ENCODE results near the gene SLC66A3.
"Not testable (repeated sequence)": the region's sequence is repeated elsewhere in the genome, so short reads cannot be mapped to it uniquely, and the experiment has no call there.

SLC66A3 gene

DNA sequence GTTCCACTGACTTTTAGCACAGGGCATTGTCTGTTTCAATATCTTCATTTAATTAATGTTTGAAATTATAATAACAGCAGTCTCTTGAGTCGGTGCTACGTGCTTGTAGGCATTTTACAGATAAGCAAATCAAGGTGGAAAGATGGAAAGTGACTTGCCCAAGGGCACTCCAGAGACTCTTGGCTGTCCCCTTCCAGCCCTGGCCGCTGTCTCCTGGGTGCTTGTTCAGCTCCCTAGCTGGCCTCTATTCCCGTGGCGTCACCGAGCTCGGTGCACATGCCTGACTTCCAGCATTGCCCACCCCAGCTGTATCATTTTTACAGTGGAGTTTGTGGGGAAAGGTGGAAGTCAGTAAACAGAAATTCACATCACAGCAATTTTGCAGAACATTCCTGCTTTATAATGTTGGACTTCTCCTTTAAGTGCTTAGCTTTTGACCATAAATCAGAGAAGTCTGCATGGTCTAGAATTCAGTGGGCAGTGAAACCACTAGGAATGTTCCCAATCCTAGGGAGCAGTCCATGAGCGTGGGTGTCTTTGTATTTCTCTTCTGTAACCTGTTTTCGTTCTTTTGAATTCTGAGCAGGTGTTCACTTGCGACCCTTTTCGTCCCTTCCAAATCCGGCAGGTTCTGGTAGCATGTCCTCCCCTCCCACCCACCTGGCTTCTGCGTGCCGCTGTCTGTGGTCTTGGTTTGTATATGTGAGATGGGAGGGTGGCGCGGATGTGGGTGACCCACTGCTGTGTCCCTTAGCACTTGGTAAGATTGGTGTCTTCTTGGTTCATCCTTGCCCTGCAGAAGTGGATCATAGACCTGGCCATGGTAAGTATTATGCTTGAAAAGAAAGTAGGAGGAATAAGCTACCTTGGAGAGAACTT is 8.4 kb downstream of the SLC66A3 start:
- DNase-seq (ENCODE audit: low read depth) = peak; percentile 86

DNA sequence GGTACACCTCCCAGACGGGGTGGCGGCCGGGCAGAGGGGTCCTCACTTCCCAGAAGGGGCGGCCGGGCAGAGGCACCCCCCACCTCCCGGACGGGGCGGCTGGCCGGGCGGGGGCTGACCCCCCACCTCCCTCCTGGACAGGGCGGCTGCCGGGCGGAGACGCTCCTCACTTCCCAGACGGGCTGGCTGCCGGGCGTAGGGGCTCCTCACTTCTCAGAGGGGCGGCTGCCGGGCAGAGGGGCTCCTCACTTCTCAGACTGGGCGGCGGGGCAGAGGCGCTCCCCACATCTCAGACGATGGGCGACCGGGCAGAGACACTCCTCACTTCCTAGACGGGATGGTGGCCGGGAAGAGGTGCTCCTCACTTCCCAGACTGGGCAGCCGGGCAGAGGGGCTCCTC is 9.8 kb downstream of the SLC66A3 start:
- not testable (repeated sequence) for DNase-seq (ENCODE audit: low read depth)

DNA sequence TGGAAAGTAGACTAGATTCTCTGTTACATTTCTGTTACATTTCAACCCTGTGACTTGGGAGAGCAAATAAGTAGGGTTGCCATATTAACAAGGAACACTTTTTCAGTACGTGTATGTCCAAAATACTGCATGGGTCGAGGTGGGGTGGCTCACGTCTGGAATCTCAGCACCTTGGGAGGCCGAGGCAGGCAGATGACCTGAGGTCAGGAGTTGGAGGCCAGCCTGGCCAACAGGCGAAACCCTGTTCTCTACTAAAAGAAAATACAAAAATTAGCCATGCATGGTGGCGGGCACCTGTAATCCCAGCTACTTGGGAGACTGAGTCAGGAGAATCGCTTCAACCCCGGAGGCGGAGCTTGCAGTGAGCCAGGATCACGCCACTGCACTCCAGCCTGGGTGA is 11.2 kb downstream of the SLC66A3 start:
- DNase-seq (ENCODE audit: low read depth) = no peak

DNA sequence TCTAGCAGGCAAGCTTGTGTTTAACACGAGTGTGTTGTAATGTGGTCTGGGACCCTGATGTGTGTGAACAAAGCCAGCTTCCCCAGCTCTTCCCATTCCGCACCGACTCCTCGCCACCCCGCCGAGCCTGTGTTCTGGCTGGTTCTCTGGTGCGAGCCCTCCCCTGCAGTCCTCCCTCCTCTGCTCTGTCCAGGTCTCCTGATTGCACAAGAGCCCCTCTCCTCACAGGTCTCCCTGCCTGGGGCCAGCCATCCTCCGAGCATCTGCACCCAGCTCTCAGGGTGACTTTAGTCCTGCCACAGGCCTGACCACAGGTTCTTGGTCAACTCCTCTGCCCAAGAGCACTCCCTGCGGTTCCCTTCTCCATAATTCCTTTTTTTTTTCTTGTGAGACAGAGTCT is 13.2 kb downstream of the SLC66A3 start:
- DNase-seq (ENCODE audit: low read depth) = peak; percentile 3

DNA sequence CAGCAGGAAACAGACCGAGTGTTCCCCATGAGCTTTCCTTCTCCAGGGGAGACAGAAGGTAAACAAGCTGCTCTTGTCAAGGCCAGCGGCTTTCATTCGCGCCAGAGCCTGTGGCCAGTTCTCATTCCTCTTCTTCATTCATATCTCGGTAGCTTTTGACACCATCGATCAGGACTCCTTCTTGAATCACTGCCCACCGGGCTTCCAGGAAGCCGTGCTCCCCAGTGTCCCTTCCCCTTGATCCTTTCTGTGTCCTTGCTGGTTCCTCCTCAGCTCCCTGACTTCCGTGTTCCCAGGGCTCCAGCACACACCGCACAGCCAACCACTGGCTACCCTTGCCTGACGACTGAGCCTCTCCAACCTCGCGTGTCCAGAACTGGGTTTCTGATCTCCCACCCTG is 14.1 kb downstream of the SLC66A3 start:
- DNase-seq (ENCODE audit: low read depth) = peak; percentile 26

DNA sequence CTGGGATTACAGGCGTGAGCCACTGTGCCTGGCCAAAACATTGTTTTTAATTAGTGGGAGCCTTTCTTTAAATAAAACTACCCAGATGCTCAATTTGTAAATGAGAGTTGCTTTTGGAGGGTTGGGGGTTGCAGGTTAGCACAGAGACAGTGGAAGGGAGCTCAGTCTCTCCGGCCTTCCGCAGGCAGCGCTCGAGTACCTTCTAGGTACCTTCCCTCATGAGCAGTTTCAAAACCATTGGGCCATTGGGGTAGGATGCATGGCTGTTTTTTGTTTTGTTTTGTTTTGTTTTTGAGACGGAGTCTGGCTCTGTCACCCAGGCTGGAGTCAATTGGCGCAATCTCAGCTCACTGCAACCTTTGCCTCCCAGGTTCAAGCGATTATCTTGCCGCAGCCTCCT is 19.0 kb downstream of the SLC66A3 start:
- DNase-seq (ENCODE audit: low read depth) = no peak

DNA sequence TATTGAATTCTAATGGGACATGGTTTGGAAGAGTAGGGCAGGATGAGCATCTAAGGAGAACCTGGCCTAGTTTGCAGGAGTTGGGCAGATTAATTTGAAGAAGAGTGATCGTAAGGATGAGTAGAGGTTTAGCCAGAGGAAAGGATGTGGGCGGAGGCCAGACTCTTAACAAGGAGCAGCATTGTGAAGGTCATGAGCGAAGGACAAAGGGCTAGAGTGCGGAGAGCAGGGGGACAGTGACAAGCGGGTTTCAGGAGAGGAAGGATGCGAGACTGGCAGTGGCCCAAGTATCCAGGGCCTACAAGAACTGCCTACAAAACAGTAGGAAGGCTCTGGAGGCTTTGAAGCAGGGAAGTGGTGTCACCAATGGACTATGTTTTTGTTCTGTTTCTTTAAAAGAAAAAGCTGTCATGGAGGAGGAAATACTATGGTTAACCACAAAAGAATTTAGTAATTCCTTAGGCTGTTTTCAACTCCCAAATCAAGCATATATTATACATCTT is 20.1 kb downstream of the SLC66A3 start:
- DNase-seq (ENCODE audit: low read depth) = peak; percentile 63

DNA sequence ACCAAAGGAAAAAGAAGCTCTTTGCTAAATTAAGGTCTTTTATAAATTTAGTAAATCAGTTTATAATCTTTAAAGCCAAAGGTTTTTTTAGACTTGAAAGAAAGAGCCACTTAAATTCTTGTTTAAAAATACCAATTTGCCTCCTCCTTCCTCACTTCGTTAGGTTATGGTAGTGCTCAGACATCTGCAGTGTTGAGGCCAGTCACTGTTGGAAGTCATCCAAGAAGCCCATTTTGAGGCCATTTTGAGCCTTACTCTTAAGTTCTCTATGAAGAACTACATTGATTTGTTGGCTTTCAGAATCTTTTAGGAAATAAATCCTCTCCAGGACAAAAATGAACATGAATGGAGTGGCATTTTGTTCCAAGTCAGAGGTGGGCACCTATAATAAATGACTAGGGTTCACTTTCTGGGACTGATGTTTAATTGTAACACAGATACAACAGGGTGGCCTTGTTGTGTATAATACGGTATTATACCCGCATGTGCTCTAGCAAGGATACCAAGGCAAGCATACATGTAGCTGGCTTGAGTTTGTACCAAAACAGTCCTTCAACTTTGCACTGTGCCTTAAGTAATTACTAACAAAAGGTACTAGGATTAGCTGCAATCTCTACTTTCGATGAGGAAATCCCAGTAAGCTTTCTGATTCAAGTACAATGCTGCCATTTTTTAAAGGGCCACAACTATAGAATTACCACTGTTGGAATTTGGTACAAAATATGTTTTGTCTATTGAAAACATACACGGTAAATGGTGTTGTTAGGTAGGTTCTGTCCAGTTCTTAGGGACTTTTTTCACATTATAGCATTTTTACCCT is 22.8 kb downstream of the SLC66A3 start:
- peak; percentile 36 for DNase-seq (ENCODE audit: low read depth)

DNA sequence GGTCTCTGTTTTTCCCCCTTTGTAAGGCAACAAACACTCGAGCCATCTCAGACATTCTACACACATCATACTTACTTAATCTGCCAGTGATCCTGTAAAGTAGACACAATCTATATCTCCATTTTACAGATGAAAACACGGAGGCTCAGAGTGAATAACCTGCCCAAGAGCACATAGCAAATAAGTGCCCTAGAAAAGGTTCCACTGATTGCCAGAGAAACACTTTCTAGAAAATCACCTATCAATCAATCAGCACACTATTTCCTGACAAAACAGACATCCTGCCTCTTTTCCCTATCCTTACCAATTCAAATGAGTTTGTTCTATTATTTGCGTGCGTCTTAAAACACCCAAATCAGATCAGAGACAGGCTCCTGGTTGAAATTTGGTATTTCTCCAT is 23.9 kb downstream of the SLC66A3 start:
- no peak for DNase-seq (ENCODE audit: low read depth)

DNA sequence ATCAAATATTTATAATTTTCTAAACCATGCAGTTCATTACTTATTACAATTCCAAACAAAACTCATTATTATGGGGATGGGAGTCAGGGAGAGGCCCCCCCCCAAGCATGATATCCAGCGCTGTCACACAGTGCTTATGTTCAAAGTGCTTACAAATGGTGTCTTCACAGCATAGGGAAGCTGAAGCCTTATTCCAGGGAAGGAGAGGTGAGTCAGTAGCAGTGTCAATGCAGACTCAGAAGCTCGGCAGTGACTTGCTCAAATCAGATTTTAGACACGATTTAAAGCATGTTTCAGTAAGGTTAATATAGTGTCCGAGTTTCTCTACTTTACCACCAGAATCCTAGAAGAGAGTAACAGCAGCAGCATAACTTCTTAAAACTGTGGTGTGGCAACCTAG is 24.6 kb downstream of the SLC66A3 start:
- no peak for DNase-seq (ENCODE audit: low read depth)

DNA sequence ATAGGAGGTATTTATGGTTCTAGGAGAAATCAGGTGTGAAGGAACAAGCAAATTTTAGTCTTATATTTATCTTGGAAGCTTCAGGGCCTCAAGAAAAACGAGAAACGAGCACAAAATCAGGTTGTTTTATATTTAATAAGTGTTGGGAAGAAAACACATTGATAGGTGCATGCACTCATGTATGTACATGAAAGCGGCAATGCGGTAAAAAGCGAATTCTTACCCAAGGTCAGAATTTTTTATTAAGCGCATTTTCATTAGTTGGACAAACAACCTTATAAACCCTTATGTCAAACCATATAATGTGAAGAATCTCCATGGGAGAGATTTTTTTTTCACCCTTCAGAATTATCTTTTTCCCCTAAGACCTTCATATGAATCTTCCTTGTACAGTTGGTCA is 25.4 kb downstream of the SLC66A3 start:
- no peak for DNase-seq (ENCODE audit: low read depth)

DNA sequence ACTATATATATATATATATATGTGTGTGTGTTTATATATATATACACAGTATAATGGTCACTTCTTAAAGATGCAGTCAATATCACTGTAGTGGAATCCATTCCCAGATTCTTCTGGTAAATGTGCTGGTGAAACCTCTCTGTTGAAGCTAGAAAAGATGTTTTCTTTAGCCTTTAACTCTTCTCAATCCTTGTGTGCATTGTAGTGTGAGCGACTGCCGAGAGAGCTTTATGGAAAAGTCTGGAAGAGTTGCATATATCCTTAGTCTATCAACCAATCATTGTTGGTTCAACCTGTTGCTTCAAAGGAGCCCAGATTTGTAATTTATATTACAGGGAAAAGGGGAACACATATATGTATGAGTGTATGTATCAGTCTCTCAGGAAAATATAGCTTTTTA is 27.7 kb downstream of the SLC66A3 start:
- DNase-seq (ENCODE audit: low read depth) = no peak

DNA sequence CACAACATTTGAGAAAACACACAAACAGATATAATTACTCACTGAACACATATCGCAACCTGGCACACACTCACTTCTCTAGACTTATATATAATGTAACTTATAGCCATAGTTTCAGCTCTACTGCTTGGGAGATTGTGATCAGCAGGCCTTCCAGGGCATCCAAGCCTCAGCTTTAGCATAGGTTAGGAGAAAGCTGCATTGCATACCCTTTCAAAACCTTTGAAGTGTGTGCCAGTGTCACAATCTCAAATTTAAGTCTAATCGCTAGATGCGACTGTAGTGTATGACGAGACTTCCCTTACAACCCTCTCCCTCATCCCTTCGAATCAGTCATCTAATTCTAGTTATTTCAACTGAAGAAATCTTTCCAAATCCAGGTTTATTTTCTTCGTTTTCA is 30.9 kb downstream of the SLC66A3 start:
- no peak for DNase-seq (ENCODE audit: low read depth)

DNA sequence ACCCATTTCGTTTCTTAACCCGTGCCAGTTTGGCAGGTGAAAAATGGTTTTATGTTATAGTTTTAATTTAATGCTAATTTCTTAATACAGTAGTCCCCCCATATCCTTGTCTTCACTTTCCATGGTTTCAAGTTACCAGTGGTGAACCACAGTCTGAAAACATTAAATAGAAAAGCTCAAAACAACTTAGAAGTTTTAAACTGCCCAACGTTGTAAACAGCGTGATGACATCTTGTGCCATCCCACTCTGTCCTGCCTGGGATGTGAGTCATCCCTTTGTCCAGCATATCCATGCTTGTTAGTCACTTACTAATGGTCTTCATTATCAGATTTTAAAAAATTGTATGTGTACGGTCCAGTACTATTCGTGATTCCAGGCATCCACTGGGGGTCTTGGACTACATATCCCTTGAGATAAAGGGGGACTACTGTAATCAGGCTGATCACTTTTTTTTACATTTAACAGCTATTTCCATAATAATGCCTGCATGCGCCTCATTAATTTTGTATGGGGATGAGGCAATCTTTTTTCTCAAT is 31.9 kb downstream of the SLC66A3 start:
- DNase-seq (ENCODE audit: low read depth) = peak; percentile 84

DNA sequence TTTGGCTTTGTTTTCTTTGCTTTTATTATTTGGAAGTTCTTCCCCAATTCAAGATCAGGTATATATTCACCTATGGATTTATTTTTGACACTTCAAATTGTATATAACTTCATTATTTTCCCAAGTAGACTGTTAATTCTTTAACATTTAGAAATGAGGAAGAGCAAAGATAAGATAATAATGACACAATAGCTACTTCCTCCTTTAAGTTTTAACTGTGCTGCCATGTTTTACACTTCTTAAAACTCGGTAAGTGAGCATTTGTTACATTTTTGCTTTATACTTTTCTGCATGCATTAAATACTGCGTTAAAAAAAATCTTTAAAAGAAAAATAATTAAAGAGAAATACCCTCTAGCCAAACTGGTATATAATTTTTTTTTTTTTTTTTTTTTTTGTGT is 32.5 kb downstream of the SLC66A3 start:
- no peak for DNase-seq (ENCODE audit: low read depth)

DNA sequence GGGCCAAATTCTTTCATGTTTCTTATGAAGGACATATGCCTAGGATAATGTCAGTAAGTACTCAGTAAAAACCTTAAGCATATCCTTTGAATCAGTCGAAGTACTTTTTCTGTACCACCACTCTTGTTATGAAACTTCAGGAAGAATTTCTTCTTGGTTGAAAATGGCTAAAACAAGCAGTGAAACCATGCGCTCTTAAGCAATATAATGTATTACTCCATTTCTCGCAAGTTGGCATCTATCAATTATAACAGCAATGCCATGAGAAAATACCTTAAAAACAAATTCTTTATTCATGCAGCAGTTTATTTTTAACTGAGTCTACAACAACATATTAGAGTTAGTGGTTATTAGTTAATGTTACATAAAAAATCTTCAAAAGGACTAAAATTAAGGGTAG is 41.0 kb downstream of the SLC66A3 start:
- no peak for DNase-seq (ENCODE audit: low read depth)

DNA sequence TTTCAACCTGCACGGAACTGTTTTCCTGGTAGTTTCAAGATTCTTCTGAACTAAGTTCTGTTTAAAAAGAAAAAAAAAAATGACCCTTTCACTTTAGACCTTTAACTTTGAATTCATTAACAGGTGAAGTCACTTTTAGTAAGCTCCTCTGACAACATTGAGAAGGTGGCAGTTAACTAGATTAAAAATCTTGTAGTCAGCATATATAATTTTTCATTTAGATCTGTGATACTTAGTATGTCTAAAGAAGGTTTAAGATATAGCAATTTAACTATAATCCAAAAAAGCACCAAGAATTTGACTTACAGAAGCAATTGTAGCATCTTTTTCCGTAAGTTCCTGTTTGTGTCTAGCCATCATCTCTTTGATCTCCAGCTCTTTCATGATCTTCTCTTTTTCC is 45.4 kb downstream of the SLC66A3 start:
- DNase-seq (ENCODE audit: low read depth) = no peak

DNA sequence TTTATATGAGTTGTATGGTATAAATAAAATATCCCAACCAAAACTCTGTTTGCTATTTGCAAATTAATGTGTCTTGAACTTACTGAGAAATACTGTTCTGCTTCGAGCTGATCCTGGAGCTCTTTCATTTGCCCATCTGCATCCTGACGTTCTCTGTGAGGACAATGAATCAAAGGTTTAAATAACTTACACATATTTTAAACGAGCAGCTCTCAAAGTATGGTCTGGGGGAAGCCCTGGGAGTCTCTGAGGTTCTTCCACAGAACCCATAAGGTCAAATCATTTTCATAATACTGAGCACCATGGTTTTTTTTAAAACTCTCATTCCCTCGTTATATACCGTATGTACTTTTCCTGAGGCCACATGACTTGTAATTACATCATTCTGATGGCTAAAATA is 46.7 kb downstream of the SLC66A3 start:
- DNase-seq (ENCODE audit: low read depth) = no peak

DNA sequence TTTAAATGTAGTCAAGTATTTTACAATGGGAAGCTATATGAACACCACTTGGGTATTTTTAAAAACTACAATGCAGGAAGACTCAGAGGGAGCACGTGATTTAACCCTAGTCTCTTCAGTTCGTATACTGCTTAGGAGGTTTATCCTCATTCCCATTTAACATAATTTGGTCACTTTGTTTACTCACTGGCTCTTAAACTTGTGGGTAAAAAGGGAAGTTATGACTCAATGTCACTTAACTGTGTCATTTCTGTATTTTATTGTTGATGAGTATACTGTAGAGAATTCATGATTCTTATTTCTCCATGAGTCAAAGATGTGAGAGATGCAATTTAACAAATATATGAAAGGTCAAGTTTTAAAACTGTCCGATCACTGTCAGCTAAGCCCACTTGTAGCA is 48.2 kb downstream of the SLC66A3 start:
- peak; percentile 65 for DNase-seq (ENCODE audit: low read depth)

DNA sequence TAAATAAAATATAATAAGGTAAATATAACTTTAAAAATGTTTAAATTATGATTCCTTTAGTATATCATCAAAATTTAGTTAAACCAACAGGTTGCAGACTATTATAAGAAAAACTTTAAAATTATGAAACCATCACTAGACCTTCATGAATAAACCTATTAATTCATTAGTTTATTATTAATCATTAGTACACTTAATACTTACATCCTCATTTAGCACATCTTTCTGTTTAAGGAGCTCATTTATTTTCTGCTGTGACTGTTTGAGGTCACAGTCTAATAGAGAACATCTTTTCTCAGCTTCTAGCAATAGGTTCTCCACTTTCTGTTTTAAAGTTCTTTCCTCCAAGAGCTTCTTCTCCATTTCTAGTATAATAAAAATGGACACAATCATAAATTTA is 52.8 kb downstream of the SLC66A3 start:
- no peak for DNase-seq (ENCODE audit: low read depth)

DNA sequence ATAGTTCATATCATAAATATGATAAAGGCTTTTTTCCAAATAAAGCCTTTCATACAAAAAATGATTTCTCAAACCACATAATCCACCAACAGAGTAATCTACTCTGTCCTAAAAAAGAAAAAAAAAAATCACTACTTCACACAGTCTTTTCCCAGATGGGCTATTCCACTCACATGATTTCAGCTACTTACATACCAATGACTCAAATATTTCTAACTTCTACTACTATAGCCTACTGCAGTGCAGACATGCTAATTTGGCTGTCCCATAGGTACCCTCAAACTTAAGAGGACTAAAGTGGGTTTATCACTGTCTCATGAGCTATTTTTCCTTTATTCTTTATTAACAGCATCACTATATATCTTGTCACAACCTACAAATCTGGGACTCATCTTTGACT is 57.4 kb downstream of the SLC66A3 start:
- DNase-seq (ENCODE audit: low read depth) = peak; percentile 10

DNA sequence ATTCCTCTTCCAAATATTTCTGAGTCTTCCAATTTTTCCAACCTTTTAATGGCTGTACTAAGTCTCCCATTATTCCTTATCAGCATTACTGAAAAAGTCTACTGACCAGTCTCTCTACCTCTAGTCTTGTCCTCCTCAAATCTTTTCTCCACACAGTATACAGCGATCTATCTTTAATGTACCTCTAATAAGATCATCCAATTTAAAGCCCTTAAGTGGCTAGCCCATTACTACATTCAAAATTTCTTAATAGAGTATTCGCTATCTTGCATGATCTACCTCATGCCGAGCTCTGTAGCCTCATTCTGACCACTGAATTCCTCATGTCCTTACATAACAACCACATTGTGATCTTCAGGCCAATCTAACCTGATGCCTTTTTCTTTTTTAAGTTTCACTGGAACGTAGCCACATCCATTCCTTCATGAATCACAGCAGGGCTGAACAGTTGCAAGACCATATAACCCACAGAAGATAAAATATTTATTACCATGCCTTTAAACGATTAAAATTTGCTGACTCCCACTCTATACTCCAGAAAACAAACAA is 57.9 kb downstream of the SLC66A3 start:
- peak; percentile 97 for DNase-seq (ENCODE audit: low read depth)

DNA sequence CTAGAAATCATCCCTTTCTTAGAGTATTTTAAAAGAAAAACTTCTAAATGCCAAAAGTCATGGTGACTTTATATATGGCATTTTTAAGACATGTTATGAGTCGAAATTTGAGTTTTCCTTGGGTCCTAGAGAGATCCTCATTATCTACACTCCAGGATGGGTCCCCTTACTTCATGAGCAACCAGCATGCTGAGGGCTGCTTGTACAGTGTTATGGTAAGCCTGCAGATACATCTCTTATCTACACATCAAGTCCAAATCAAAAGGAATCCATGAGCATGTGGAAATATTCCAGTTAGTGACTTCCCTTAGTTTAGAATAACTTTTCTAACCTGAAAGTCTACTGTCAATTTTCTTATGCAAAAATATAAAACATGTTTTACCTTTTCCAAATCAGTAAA is 58.7 kb downstream of the SLC66A3 start:
- DNase-seq (ENCODE audit: low read depth) = no peak

Measured in amniotic epithelial cell (primary cell).